NCI-H460 (cell line): Measurements from ENCODE around the gene CNTNAP2. TPM values are rescaled to one million over a fixed set of nuclear protein-coding genes. Genes with fewer than 3 reads are reported as not detected.

Experiments used
- DNase-seq: peaks from one replicate; pipeline ENCODE4 v3.0.0-alpha.2; 2016; ENCODE audit warnings: low read depth; ENCODE audit errors: extremely low read depth
- total RNA-seq: library from RNA; depleted of rRNA; stranded (reverse); fragments of >200 nt; shearing (Covaris generic); gene quantifications from 2 replicates; pipeline ENCODE4 v1.2.3, GENCODE V29; 2014

Gene CNTNAP2
- total RNA-seq, 1 experiment from 2014 or later, result 0.15 TPM

GRCh38 chr7:147857152-147858140, 1740.8 kb downstream of the CNTNAP2 start:
- DNase-seq, result no peak

DNA sequence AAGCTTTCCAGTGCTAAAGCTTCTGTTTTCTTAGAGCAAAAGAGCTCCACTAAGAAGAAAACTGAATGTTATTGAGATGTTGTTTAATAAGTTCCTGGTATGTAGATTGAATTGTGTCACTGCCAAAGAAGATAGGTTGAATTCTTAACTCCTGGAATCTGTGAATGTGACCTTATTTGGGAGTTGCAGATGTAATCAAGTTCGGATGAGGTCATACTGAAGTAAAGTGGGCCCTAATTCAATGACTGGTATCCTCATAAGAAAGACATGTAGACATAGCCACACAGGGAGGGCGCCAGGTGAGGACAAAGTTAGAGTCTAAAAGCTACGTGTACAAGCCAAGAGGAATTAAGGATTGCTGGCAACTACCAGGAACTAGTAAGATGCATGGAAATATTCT, 1741.8 kb downstream of the CNTNAP2 start:
- no peak for DNase-seq

GRCh38 chr7:147859033-147859432, 1742.4 kb downstream of the CNTNAP2 start:
- no peak for DNase-seq

DNA sequence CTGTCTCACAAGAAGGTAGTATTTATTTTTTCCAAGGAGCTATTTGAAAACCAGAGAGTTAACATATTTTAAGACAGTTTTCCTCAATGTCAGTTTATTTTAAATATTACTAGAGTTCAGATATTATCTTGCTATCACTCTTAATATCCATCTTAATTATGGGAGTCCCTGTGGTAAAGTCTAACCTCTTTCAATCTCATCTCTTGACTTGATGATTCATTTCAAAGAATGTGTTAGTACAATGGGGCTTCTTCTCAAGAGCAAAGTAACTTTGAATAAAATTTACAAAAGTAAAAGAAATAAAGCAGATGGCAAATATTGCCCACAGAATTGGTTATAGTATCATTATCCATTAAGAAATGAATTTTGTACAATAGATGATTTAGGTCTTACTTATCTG, 1742.9 kb downstream of the CNTNAP2 start:
- no peak for DNase-seq

DNA sequence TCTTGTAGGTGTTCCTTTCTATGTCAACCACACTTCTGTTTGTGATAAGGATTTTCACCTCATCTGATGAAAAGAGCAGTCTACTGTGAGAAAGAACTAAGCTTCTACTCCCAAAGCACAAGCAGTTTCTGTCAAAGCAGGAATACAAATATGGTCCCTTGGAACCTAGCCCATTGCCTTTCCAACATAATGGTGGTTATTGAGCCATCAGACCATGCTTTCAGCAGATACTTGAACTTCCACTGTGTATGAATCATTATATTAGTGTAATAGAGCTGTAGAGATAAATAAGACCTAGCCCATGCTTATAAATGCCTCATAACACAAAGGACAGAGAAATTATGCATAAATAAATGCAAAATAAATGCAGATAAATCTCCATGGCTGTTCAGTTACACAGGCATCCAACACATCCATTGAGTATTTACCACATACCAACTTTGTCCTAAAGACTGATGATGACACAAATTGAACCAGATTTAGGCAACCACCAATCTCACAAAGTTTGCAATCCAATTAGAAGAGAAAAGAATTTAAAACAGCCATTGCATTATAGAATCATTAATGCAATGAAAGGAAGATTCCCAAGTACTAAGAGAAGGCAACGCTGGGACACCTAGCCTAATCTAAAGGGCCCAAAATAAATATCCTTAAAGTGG, 1744.6 kb downstream of the CNTNAP2 start:
- DNase-seq, result no peak

- DNase-seq, result no peak
These were observed 1745.3 kb downstream of the CNTNAP2 start for GRCh38 chr7:147861945-147862344.

DNA sequence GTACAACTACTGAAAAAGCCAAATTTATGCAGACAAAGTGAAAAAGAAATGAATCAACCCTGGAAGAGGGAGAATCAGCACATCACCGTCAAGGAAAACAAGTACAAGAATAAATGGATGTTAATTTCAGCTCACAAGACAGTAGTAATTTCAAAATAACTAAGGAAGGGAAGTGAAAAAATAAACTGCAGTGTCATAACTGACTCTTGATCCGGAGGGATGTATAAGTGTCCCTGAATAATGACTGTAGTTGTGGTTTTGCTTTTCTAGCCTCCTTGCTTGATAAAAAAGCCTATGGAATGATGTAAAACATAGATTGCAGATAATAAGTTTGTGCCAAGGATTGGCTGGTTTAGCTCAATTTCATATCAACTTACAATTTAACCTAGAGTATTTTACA, 1752.9 kb downstream of the CNTNAP2 start:
- DNase-seq, result no peak

- DNase-seq, result no peak
These were observed 1762.5 kb downstream of the CNTNAP2 start for GRCh38 chr7:147878912-147879661.

GRCh38 chr7:147885869-147886268, 1769.3 kb downstream of the CNTNAP2 start:
- DNase-seq, result no peak

DNA sequence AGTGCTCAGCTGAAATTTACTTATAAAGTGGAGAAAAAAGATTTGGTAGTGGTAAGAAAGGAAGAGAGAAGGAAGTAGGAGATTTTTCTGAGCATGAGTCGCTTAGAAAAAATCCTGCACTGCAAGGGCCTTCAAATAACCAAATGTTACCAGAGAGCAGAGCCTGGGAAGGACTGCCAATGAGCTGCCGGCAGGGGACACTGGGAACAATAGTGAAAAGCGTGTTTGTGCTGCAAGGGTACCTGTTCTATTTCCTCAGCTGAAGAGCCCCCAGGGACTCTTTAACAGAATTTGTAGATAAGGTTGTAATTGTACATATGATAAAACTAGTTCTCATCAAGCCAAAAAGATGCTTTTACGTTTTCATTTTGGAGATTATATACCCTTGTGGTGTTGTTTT, 1777.7 kb downstream of the CNTNAP2 start:
- DNase-seq, result no peak

DNA sequence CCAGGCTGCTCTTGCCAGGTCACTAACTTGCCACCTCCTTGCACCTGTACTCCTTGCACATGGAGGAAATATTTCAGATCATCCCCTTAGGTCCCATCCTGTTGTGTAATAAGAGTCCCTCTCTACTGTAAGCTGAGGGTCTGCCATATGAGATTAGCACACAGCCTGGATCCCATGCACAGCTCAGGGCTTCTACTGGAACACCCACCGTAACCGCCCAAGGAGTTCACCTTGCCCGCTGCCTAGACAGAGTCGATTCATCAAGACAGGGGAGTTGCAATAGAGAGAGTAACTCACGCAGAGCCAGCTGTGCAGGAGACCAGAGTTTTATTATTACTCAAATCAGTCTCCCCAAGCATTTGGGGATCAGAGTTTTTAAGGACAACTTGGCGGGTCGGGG, 1779.5 kb downstream of the CNTNAP2 start:
- DNase-seq, result no peak

- DNase-seq, result no peak
These were observed 1787.1 kb downstream of the CNTNAP2 start for GRCh38 chr7:147903536-147904218.

DNA sequence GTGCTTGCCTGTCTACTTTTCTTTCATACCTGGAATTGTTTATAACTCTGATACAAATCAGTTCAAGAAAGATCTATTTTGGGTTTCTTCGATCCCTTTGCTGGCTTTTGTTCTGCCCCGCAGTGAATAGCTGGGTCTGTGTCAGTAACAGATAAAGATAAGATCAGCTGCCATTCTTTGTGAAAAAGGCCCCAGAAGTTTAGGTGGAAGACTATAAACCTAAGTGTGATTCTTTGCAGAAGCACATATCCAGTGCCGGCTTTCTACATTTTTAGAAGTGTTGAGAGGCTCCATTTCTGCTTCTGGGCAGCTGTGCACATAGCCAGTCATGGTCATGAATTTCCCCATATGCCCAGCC, 1787.6 kb downstream of the CNTNAP2 start:
- DNase-seq, result no peak

DNA sequence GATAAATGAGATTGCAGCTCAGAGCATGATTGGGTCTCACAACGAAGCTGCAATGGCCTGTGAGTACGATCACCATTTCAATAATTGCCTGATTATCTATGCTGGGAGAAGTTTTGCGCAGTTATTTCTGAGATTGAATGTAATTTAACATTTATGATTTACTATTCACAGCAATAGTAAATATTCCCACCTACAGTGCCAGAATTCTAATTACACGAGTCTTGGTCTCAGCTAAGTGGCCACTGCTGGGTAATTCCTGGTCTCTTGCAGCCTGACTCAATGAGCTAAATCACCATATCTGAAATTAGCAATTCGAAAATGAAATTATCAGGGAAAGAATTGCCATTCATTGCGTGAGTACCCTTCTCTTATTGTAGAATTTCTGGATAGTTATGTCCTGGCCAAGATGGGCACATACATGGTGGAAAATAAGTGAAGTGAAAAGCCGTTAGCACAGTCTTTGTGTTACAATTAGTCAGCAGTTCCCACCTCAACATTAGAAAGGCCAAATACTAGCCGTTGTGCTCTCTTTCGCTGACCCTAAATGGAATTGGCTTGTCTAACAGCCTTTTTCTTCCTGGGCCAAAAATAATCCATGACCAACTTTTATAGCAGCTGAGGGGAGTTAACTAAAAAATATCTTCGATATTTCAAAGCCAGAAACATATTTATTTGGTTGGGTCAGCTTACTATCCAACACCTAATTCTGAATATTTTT, 1793.0 kb downstream of the CNTNAP2 start:
- DNase-seq, result no peak

GRCh38 chr7:147911201-147911601, 1794.6 kb downstream of the CNTNAP2 start:
- no peak for DNase-seq

DNA sequence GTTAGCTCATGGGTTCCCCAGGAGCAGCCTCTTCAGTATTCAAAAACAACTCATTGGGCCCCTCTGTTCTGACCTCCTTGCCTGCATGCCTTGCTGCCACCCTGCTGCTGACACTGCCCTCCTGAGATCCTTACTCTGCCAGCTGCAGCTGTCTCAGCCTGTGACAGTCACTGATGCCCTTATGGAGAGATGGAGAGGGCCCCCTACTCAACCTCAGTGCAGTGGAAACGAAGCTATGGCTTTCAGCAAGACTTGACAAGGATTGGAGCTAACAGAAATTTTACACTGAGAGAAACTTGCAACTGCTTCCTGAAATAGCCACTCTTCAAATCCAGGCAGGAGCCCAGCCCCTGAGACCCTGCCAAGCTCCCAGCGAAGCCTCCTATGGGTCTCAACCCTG, 1795.7 kb downstream of the CNTNAP2 start:
- no peak for DNase-seq

DNA sequence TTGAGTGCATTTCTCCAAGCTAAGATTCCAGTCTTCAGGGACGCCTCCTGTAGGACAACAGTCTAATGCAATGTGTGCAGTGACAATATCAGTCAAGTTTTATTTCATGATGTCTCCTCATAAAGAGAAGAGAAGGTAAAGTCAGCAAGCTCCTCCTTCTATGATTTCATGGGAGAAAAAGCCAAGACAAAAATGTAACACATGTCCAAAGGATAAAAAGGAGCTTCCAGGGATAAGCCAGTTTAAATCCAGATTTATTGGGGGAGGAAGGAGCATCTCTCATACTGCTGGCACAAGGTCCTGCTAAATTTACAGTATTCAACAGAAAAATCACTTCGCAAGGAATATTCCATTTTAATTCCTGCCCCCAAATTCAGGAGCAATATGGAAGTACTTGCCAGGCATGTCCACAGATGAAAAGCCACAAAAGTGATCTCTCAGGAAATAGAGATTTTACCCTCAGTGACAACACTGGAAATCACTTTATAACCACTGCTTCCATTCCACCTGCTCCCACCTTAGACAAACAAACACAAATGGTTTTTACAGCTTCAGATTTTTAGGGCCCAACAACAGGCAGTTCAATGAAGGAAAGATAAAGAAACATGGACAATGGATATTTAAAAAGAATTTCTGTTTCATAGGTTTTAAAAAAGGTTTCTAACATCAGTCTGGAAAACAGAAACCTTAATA, 1796.5 kb downstream of the CNTNAP2 start:
- DNase-seq, result no peak

GRCh38 chr7:147915781-147916180, 1799.2 kb downstream of the CNTNAP2 start:
- DNase-seq, result no peak

DNA sequence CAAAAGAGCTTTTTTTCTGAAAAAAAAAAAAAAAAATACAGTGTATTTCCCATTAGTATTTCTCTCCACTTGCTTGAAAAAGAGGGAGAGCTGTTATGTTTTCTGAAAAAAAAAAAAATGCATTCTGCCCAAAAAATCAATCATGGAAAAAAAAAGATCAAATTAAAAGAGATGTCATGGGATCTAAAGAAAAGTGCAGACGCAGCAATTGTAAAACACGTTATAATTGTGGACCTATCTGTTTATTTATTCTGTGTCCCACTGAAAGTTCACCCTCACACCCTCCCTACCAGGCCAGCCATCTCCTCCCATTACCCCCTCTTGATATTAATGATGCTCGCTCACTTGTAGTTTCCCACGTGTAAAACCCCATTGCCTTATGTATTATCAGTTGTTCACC, 1800.0 kb downstream of the CNTNAP2 start:
- no peak for DNase-seq
